Activated naive CD4-positive, alpha-beta T cell treated with anti-CD3 and anti-CD28 coated beads, Interleukin-2, amount 50 U/mL, for 24 hours (primary cell): ENCODE data around the gene HOXB4.
A peak's percentile ranks its signal among the peaks of the same experiment; 100 is the strongest.
"Not testable (repeated sequence)": the region's sequence is repeated elsewhere in the genome, so short reads cannot be mapped to it uniquely, and the experiment has no call there.

Source experiments
- H3K27ac Mint-ChIP-seq: one replicate; pipeline ENCODE4 v1.8.0; 2021; ENCODE audit warnings: mild to moderate bottlenecking, mixed read lengths
- H3K27me3 Mint-ChIP-seq: one replicate; pipeline ENCODE4 v1.8.0; 2021; ENCODE audit warnings: mixed read lengths
- H3K36me3 Mint-ChIP-seq: one replicate; pipeline ENCODE4 v1.8.0; 2021; ENCODE audit warnings: mixed read lengths
- H3K4me1 Mint-ChIP-seq: one replicate; pipeline ENCODE4 v1.8.0; 2021; ENCODE audit warnings: mixed read lengths
- H3K4me3 Mint-ChIP-seq: one replicate; pipeline ENCODE4 v1.8.0; 2021; ENCODE audit warnings: mild to moderate bottlenecking, mixed read lengths
- H3K9me3 Mint-ChIP-seq: one replicate; pipeline ENCODE4 v1.8.0; 2021; ENCODE audit warnings: mixed read lengths

HOXB4 gene

GRCh38 chr17:48535793-48536559, 42.2 kb downstream of the HOXB4 start:
- H3K4me1 Mint-ChIP-seq, H3K9me3 Mint-ChIP-seq, H3K4me3 Mint-ChIP-seq, H3K27me3 Mint-ChIP-seq, H3K27ac Mint-ChIP-seq, H3K36me3 Mint-ChIP-seq: not testable (repeated sequence)

- Mint-ChIP-seq H3K36me3 (no peaks in the 10 kb centered on the region), H3K4me3 (no peak overlapping the region), H3K27me3 (peaks cover 2% of the 10 kb centered on the region), H3K9me3 (no peaks in the 10 kb centered on the region), H3K4me1 (no peaks in the 10 kb centered on the region), H3K27ac (no peak overlapping the region)
Measured at GRCh38 chr17:48532261-48532660, 45.9 kb downstream of the HOXB4 start.

DNA sequence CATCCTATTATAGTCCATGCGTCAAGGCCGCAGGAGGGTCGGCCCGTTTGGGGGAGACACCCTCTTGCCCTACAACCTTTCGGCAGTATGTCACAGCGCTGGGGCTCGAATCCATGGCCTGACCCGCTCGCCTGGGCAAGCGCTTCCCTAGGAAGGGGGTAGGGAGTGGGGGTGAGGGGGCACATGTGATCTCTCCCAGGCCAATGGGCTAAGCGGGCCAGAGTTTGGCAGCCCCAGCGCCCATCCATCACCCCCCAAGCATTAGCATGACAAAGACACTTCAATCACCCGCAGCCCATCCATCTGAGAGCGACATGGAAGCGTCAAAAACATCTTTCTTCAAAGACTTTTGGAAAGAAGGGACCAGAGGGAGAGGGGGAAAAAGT, 47.3 kb downstream of the HOXB4 start, which contains the start of gene HOXB1:
Gene HOXB1 (minus strand): TSS at position 125 of the 386 bp plus-strand sequence. CDS start 107 bp downstream, at position 18.
- Mint-ChIP-seq H3K4me3 (no peak within 1 kb of the TSS), H3K27me3 (peaks cover 4% of the 10 kb centered on the region), H3K9me3 (no peaks in the 10 kb centered on the region), H3K4me1 (peaks cover 7% of the 10 kb centered on the region), H3K27ac (peak within 1 kb of the TSS; percentile 5), H3K36me3 (no peaks in the 10 kb centered on the region)

- H3K4me1 Mint-ChIP-seq = peaks cover 9% of the 10 kb centered on the region
- H3K4me3 Mint-ChIP-seq = no peak overlapping the region
- H3K27me3 Mint-ChIP-seq = peaks cover 7% of the 10 kb centered on the region
- no peaks in the 10 kb centered on the region for H3K36me3 Mint-ChIP-seq
- no peaks in the 10 kb centered on the region for H3K9me3 Mint-ChIP-seq
- no peak overlapping the region for H3K27ac Mint-ChIP-seq
Measured at GRCh38 chr17:48530208-48530886, 47.8 kb downstream of the HOXB4 start.

GRCh38 chr17:48529683-48530009, 48.5 kb downstream of the HOXB4 start:
- Mint-ChIP-seq H3K27me3 (peaks cover 10% of the 10 kb centered on the region), H3K36me3 (no peaks in the 10 kb centered on the region), H3K9me3 (no peaks in the 10 kb centered on the region), H3K27ac (no peak overlapping the region), H3K4me1 (peaks cover 9% of the 10 kb centered on the region), H3K4me3 (no peak overlapping the region)

DNA sequence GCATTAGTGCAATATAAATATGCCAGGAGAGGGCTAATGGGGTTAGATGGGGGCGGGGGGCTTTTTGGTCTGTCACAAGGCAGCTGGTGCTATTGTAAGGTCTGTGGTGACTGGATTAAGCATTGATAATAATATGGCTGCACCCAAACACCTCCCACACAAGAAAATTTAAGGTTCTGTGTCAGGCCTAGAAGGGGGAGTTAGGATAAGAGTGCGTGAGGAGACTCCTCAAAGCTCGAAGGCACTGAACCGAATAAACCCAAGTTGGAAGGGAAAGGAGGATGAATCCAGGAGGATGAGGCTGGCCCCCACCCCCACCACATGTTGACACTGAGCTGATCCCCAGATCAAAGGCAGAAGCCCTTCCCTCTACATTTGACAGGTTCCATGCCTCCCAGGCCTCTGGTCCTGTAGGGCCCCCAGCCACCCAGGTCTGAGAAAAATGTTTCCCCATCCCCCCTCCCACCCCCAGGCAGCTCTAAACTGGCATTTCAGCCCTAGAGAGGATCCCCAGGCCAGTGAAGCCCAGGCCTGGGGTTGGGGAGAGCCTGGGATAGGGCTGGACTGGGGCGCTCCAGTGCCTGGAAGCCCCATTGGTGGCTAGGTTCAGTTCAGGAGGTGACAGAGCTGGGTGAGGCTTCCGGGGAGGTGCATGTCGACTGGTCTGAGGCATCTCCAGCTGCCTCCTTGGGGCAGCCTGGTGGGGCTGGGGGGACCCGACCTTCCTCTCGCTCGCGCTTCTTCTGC, 49.0 kb downstream of the HOXB4 start:
- Mint-ChIP-seq H3K9me3 (no peaks in the 10 kb centered on the region), H3K27me3 (peaks cover 12% of the 10 kb centered on the region), H3K4me3 (no peak overlapping the region), H3K4me1 (peaks cover 9% of the 10 kb centered on the region), H3K36me3 (no peaks in the 10 kb centered on the region), H3K27ac (no peak overlapping the region)

DNA sequence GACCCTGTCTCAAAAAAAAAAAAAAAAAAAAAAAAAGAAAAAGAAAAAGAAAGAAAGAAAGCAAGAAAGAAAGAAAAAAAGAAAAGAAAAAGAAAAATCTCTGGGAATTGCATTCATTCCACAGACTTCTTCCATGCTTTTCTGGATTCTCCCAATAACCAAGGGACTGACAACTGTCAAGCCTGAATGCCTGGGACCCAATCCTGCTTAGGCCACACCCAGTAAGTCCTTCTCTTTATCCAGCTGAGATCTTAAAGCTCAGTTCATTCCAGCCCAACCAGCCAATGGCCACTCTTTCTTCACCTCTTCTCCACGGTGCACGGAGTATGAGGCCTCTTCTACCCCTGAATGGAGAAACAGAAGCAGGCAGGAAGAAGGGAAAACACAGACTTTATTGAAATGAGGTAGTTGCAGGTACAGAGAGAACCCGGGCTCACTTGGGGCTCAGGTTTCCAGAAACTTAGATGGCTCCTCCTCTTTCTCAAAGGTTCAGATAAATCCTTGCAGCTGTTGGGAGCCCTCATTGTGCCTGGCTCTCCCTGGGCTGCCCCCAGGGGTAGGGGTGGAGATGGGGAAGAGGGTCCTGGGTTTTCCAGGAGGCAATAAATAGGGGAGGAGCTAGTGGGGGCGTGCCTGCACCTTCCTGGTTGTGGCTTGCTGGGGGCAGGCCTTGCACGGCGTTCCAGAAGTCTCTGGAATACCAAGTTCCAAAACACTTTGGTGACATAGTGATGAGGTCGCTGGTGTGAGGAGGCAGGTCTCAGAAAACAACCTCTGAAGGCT, 49.8 kb downstream of the HOXB4 start:
- no peaks in the 10 kb centered on the region for H3K36me3 Mint-ChIP-seq
- no peaks in the 10 kb centered on the region for H3K9me3 Mint-ChIP-seq
- no peak overlapping the region for H3K27ac Mint-ChIP-seq
- peak overlapping the region; percentile 23 for H3K4me3 Mint-ChIP-seq
- peaks cover 12% of the 10 kb centered on the region for H3K27me3 Mint-ChIP-seq
- H3K4me1 Mint-ChIP-seq = peaks cover 9% of the 10 kb centered on the region

GRCh38 chr17:48527547-48527932, 50.6 kb downstream of the HOXB4 start:
- Mint-ChIP-seq H3K9me3 (no peaks in the 10 kb centered on the region), H3K4me1 (peaks cover 9% of the 10 kb centered on the region), H3K27me3 (peaks cover 16% of the 10 kb centered on the region)

GRCh38 chr17:48526608-48527546, 51.3 kb downstream of the HOXB4 start:
- H3K4me3 Mint-ChIP-seq = peak overlapping the region; percentile 5
- no peaks in the 10 kb centered on the region for H3K36me3 Mint-ChIP-seq
- H3K27me3 Mint-ChIP-seq = peaks cover 16% of the 10 kb centered on the region
- H3K9me3 Mint-ChIP-seq = no peaks in the 10 kb centered on the region
- no peak overlapping the region for H3K27ac Mint-ChIP-seq
- H3K4me1 Mint-ChIP-seq = peaks cover 9% of the 10 kb centered on the region

More at GRCh38 chr17:48527547-48527932, 50.6 kb downstream of the HOXB4 start:
- Mint-ChIP-seq H3K4me3 (peak overlapping the region; percentile 64), H3K27ac (no peak overlapping the region), H3K36me3 (no peaks in the 10 kb centered on the region)
